OCI-LY3 (cell line): ENCODE results near the gene NR1I2.

Experiments
- CTCF ChIP-seq: fragments of 200-600, 300-600 bp; sonication (generic); IDR thresholded peaks from 2 replicates; pipeline ENCODE4 v1.5.1; 2014; ENCODE audit warnings: antibody characterized with exemption, low read length, low read depth
- EZH2phosphoT487 ChIP-seq: fragments of 200-600 bp; shearing (Covaris generic); IDR thresholded peaks from 2 replicates; pipeline ENCODE4 v1.6.1; 2018; ENCODE audit warnings: antibody characterized with exemption, mixed run types, low read depth

- no peak for TF ChIP-seq CTCF
- TF ChIP-seq EZH2phosphoT487 = no peak
Observed at GRCh38 chr3:119762876-119763275, 19.0 kb upstream of the NR1I2 start.
